GM18505 (cell line): ENCODE results near the gene CENPT.

Experiments
- ATAC-seq: cut with Tn5 transposase; IDR thresholded peaks from one replicate; pipeline ENCODE4 v1.9.1; 2021; ENCODE audit not compliant: unreplicated experiment
- POLR2A ChIP-seq: IDR thresholded peaks from 4 replicates; pipeline ENCODE4 v1.6.1; 2011; ENCODE audit warnings: borderline replicate concordance; ENCODE audit not compliant: insufficient read depth, insufficient read length; ENCODE audit errors: extremely low read depth

CENPT gene

GRCh38 chr16:67805718-67806427, 41.6 kb downstream of the CENPT start:
- no peak for ATAC-seq
- no peak for TF ChIP-seq POLR2A

- TF ChIP-seq POLR2A, result no peak
Observed at GRCh38 chr16:67804853-67805542, 42.5 kb downstream of the CENPT start.

GRCh38 chr16:67803894-67804293, 43.6 kb downstream of the CENPT start:
- TF ChIP-seq POLR2A, result no peak
- no peak for ATAC-seq

More at GRCh38 chr16:67804853-67805542, 42.5 kb downstream of the CENPT start:
- ATAC-seq, result no peak

GRCh38 chr16:67801883-67802282, 45.6 kb downstream of the CENPT start:
- no peak for ATAC-seq
- no peak for TF ChIP-seq POLR2A

- no peak for TF ChIP-seq POLR2A
- ATAC-seq, result no peak
Observed at GRCh38 chr16:67801241-67801640, 46.3 kb downstream of the CENPT start.

- TF ChIP-seq POLR2A, result no peak
- ATAC-seq, result no peak
Observed at GRCh38 chr16:67800338-67800926, 47.1 kb downstream of the CENPT start.

GRCh38 chr16:67796099-67796718, 51.3 kb downstream of the CENPT start:
- TF ChIP-seq POLR2A, result no peak
- no peak for ATAC-seq

GRCh38 chr16:67790071-67790470, 57.4 kb downstream of the CENPT start:
- TF ChIP-seq POLR2A, result no peak
- no peak for ATAC-seq

GRCh38 chr16:67786491-67786890, 61.0 kb downstream of the CENPT start:
- no peak for ATAC-seq
- no peak for TF ChIP-seq POLR2A

- no peak for TF ChIP-seq POLR2A
- ATAC-seq, result no peak
Observed at GRCh38 chr16:67783353-67783725, 64.2 kb downstream of the CENPT start.

GRCh38 chr16:67782567-67783352, 64.7 kb downstream of the CENPT start:
- TF ChIP-seq POLR2A, result no peak
- no peak for ATAC-seq

- no peak for ATAC-seq
- TF ChIP-seq POLR2A, result no peak
Observed at GRCh38 chr16:67781565-67781921, 66.0 kb downstream of the CENPT start.
